B cell (primary cell): ENCODE data around the gene HDAC11. TPM values are rescaled to one million over a fixed set of nuclear protein-coding genes. Genes with fewer than 3 reads are reported as not detected.

Source experiments
- ATAC-seq: fragments of 200-7000 bp; cut with Tn5 transposase; one replicate; pipeline ENCODE4 v1.10.0; 2021; ENCODE audit warnings: low read depth, mild to moderate bottlenecking, moderate number of reproducible peaks, moderate library complexity
- CTCF ChIA-PET: fragments of 350-600 bp; sonication (Branson Sonifier 250); formaldehyde crosslinking; loops from one replicate; lab custom pipeline; 2021; ENCODE audit warnings: antibody characterized with exemption, inconsistent platforms; lab: Charles Lee
- POLR2A ChIA-PET: fragments of 350-600 bp; sonication (Branson Sonifier 250); formaldehyde crosslinking; loops from one replicate; lab custom pipeline; 2021; ENCODE audit warnings: antibody characterized with exemption; lab: Charles Lee
- DNase-seq: peaks from one replicate; pipeline ENCODE4 v3.0.0; 2013
- H2AFZ ChIP-seq: 2 replicates; pipeline ENCODE4 v1.6.1; 2012; ENCODE audit warnings: mild to moderate bottlenecking, low read depth, low read length; ENCODE audit not compliant: insufficient read depth, poor library complexity, severe bottlenecking
- H3K27ac ChIP-seq, 2 donors: 1 replicate in 1 of 2; 2 replicates in 1 of 2; pipeline ENCODE4 v1.5.1; 2012 to 2013; ENCODE audit warnings: low read length in 2 of 2, mild to moderate bottlenecking in 2 of 2, moderate library complexity in 1 of 2
- H3K27me3 ChIP-seq, 4 experiments: fragments of 200-600 bp in 1 of 4; sonication (generic) in 1 of 4; replicated peaks in 1 of 4; 1 replicate in 2 of 4; 2 replicates in 2 of 4; pipeline versions ENCODE4 v1.6.1 to v1.7.0; 2013 to 2016; ENCODE audit warnings: low read length in 3 of 4, mild to moderate bottlenecking in 2 of 4, mixed read lengths in 1 of 4, moderate library complexity in 1 of 4; ENCODE audit not compliant: insufficient read depth in 4 of 4, control insufficient read depth in 3 of 4; ENCODE audit errors: control extremely low read depth in 1 of 4
- H3K36me3 ChIP-seq, 2 experiments: replicated peaks in 1 of 2; 1 replicate in 1 of 2; 2 replicates in 1 of 2; pipeline versions ENCODE4 v1.6.1 to v1.7.1; 2013; ENCODE audit warnings: low read length in 1 of 2; ENCODE audit not compliant: insufficient read depth in 2 of 2, control insufficient read depth in 1 of 2; ENCODE audit errors: control extremely low read depth in 1 of 2, extremely low read depth in 1 of 2
- H3K4me1 ChIP-seq, 2 donors: fragments of 200-600 bp in 1 of 2; sonication (generic) in 1 of 2; 1 replicate in 1 of 2; 2 replicates in 1 of 2; pipeline versions ENCODE4 v1.5.1 to v1.6.1; 2013 to 2017; ENCODE audit warnings: low read length in 2 of 2; ENCODE audit not compliant: control insufficient read depth in 2 of 2, insufficient read depth in 2 of 2
- H3K4me2 ChIP-seq: replicated peaks from 2 replicates; pipeline ENCODE3; 2012; ENCODE audit warnings: mild to moderate bottlenecking, low read depth, low read length; ENCODE audit not compliant: poor library complexity, severe bottlenecking
- H3K4me3 ChIP-seq, 5 experiments: fragments of 200-600 bp in 1 of 5; sonication (generic) in 1 of 5; 1 replicate in 3 of 5; 2 replicates in 2 of 5; pipeline versions ENCODE4 v1.5.1 to v1.7.0; 2011 to 2016; ENCODE audit warnings: low read length in 4 of 5, mild to moderate bottlenecking in 4 of 5, low read depth in 2 of 5, control low read depth in 1 of 5, moderate library complexity in 1 of 5; ENCODE audit not compliant: insufficient read depth in 1 of 5; ENCODE audit errors: control extremely low read depth in 1 of 5, extremely low read depth in 1 of 5
- H3K79me2 ChIP-seq: fragments of 200-600 bp; sonication (generic); one replicate; pipeline ENCODE4 v1.6.0; 2016; ENCODE audit warnings: low read length; ENCODE audit not compliant: control insufficient read depth, insufficient read depth
- H3K9ac ChIP-seq: fragments of 200-600 bp; sonication (generic); 2 replicates; pipeline ENCODE4 v1.6.1; 2017; ENCODE audit warnings: mild to moderate bottlenecking, low read length, moderate library complexity
- H3K9me3 ChIP-seq, 3 donors: one replicate each; pipeline versions ENCODE4 v1.6.1 to v1.7.1; 2013; ENCODE audit warnings: low read length in 2 of 3; ENCODE audit not compliant: control insufficient read depth in 2 of 3, insufficient read depth in 1 of 3; ENCODE audit errors: control extremely low read depth in 1 of 3
- H4K20me1 ChIP-seq: 2 replicates; pipeline ENCODE4 v1.6.0; 2012; ENCODE audit warnings: mild to moderate bottlenecking, low read length; ENCODE audit not compliant: insufficient read depth, control insufficient read depth, poor library complexity, severe bottlenecking
- H3K27ac Mint-ChIP-seq: one replicate; pipeline ENCODE4 v1.8.0; 2021; ENCODE audit warnings: mixed read lengths
- H3K27me3 Mint-ChIP-seq: one replicate; pipeline ENCODE4 v1.8.0; 2021; ENCODE audit warnings: mixed read lengths
- H3K4me1 Mint-ChIP-seq: one replicate; pipeline ENCODE4 v1.8.0; 2021; ENCODE audit warnings: mixed read lengths
- H3K4me3 Mint-ChIP-seq: one replicate; pipeline ENCODE4 v1.8.0; 2021; ENCODE audit warnings: mixed read lengths
- H3K9me3 Mint-ChIP-seq: one replicate; pipeline ENCODE4 v1.8.0; 2022; ENCODE audit warnings: mixed read lengths; ENCODE audit not compliant: insufficient read depth
- EZH2 ChIP-seq: IDR thresholded peaks from 2 replicates; pipeline ENCODE4 v1.6.1; 2012; ENCODE audit warnings: borderline replicate concordance, low read depth, mild to moderate bottlenecking, moderate library complexity, low read length; ENCODE audit not compliant: insufficient read depth, poor library complexity, severe bottlenecking
- whole genome bisulfite sequencing: methylation state at CpG from one replicate; pipeline ENCODE4 v1.1.5; 2013; ENCODE audit warnings: missing lambda C conversion rate; ENCODE audit not compliant: insufficient coverage; 5-methylcytosine and 5-hydroxymethylcytosine counted together
- intact Hi-C: fragments of 100-400 bp; cut with micrococcal nuclease; formaldehyde crosslinking; loops from one replicate; pipeline ENCODE4 v1.10.0; 2022
- polyA plus RNA-seq: library from polyadenylated mRNA; depleted of rRNA; stranded (reverse); fragments of >200 nt; gene quantifications from 2 replicates; pipeline ENCODE4 v1.2.3, GENCODE V29; 2012
- total RNA-seq, 2 donors: library from RNA; stranded (reverse); fragments of 120-200 nt in 1 of 2; gene quantifications; 1 replicate in 1 of 2; 2 replicates in 1 of 2; pipeline versions ENCODE4 v1.2.3 to v1.2.4, GENCODE V29; 2013 to 2022
- TF ChIP-seq, protein P1 (sequence below): fragments of 200-600 bp; IDR thresholded peaks from one replicate; pipeline ENCODE4 v1.8.0; 2022; ENCODE audit warnings: antibody characterized with exemption, mild to moderate bottlenecking

The HDAC11 gene
- total and polyA plus RNA-seq, 2 donors (not counting 1 experiment from before 2014, with no cell fraction given) = 0.76 to 5.5 TPM

GRCh38 chr3:13515786-13516759 lies 36.0 kb downstream of the HDAC11 start:
- Mint-ChIP-seq H3K9me3 (no peaks in the 10 kb centered on the region), H3K27ac (no peak overlapping the region), H3K27me3 (peaks cover 5% of the 10 kb centered on the region), H3K4me1 (no peaks in the 10 kb centered on the region), H3K4me3 (no peak overlapping the region)
- intact Hi-C loops = no loop called here
- H2AFZ ChIP-seq = no peak overlapping the region
- no peaks in the 10 kb centered on the region for H3K36me3 ChIP-seq
- POLR2A ChIA-PET = no interaction called here
- no peak overlapping the region for H3K4me3 ChIP-seq
- CTCF ChIA-PET = interaction anchor here (1.1 kb wide), 1 partner anchor 132 kb away, joined by 3 read pairs; no protein-coding TSS in a partner anchor
- no peak overlapping the region for H3K9ac ChIP-seq
- no peaks in the 10 kb centered on the region for H3K4me1 ChIP-seq
- TF ChIP-seq, protein P1, sequence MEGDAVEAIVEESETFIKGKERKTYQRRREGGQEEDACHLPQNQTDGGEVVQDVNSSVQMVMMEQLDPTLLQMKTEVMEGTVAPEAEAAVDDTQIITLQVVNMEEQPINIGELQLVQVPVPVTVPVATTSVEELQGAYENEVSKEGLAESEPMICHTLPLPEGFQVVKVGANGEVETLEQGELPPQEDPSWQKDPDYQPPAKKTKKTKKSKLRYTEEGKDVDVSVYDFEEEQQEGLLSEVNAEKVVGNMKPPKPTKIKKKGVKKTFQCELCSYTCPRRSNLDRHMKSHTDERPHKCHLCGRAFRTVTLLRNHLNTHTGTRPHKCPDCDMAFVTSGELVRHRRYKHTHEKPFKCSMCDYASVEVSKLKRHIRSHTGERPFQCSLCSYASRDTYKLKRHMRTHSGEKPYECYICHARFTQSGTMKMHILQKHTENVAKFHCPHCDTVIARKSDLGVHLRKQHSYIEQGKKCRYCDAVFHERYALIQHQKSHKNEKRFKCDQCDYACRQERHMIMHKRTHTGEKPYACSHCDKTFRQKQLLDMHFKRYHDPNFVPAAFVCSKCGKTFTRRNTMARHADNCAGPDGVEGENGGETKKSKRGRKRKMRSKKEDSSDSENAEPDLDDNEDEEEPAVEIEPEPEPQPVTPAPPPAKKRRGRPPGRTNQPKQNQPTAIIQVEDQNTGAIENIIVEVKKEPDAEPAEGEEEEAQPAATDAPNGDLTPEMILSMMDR = no peak
- TF ChIP-seq EZH2 = no peak
- DNase-seq = no peak
- H3K27me3 ChIP-seq = peaks cover 0 to 3% (median 0%) of the 10 kb centered on the region in 4 experiments
- ATAC-seq = no peak
- peaks cover 0 to 6% (median 0%) of the 10 kb centered on the region in 3 donors for H3K9me3 ChIP-seq
- no peaks in the 10 kb centered on the region for H4K20me1 ChIP-seq
- H3K4me2 ChIP-seq = no peak overlapping the region
- 81% methylated on average over 23 of the region's 26 CpGs for WGBS
- H3K79me2 ChIP-seq = no peaks in the 10 kb centered on the region
- H3K27ac ChIP-seq = no peak overlapping the region

GRCh38 chr3:13516760-13517135 lies 36.6 kb downstream of the HDAC11 start:
- CTCF ChIA-PET = no interaction called here
- DNase-seq (no peak), ATAC-seq (no peak)
- H3K27ac Mint-ChIP-seq = no peak overlapping the region
- H3K9me3 ChIP-seq = peaks cover 0 to 6% (median 0%) of the 10 kb centered on the region in 3 donors
- no peak overlapping the region for H3K4me3 ChIP-seq
- H3K4me1 Mint-ChIP-seq = no peaks in the 10 kb centered on the region
- H3K27me3 Mint-ChIP-seq = peaks cover 5% of the 10 kb centered on the region
- H3K9ac ChIP-seq = no peak overlapping the region
- H4K20me1 ChIP-seq = no peaks in the 10 kb centered on the region
- WGBS = 97% methylated on average over 5 of the region's 9 CpGs
- TF ChIP-seq, protein P1 = no peak
- no peak for TF ChIP-seq EZH2
- peaks cover 1% of the 10 kb centered on the region for H3K9me3 Mint-ChIP-seq
- no peak overlapping the region for H3K27ac ChIP-seq
- H3K79me2 ChIP-seq = no peaks in the 10 kb centered on the region
- H2AFZ ChIP-seq = no peak overlapping the region
- no peaks in the 10 kb centered on the region for H3K4me1 ChIP-seq
- H3K4me3 Mint-ChIP-seq = no peak overlapping the region
- H3K27me3 ChIP-seq = peaks cover 0 to 3% (median 0%) of the 10 kb centered on the region in 4 experiments
- no peaks in the 10 kb centered on the region for H3K36me3 ChIP-seq
- POLR2A ChIA-PET = no interaction called here
- no peak overlapping the region for H3K4me2 ChIP-seq
- intact Hi-C loops = no loop called here
